K562 (cell line): ENCODE data around the gene FOXL3. TPM values are rescaled to one million over a fixed set of nuclear protein-coding genes. Genes with fewer than 3 reads are reported as not detected.

ENCODE experiments used
- ATAC-seq: fragments of 200-7000 bp; cut with Tn5 transposase; 3 replicates; pipeline ENCODE4 v1.9.1; 2020; ENCODE audit warnings: moderate library complexity
- BruUV-seq: library from RNA; stranded (reverse); fragments of 400-500 nt; replicated peaks from 2 replicates; lab custom pipeline; 2021; lab: Mats Ljungman, UMichigan
- CTCF ChIA-PET: fragments of 300-600 bp; formaldehyde crosslinking; extraction: SDS; loops from one replicate; lab custom pipeline; 2021; ENCODE audit warnings: low intra/inter-chr PET ratio; lab: Yijun Ruan, JAX
- POLR2A ChIA-PET: fragments of 300-600, 350-650 bp; sonication (Branson Sonifier 250); formaldehyde crosslinking; extraction: SDS; loops from one replicate; lab custom pipeline; 2021; ENCODE audit warnings: antibody characterized with exemption, inconsistent platforms; lab: Yijun Ruan, JAX
- DNase-seq, 4 experiments: peaks; one replicate each; pipeline versions ENCODE4 v3.0.0 to v3.0.0-alpha.2; 2011 to 2018; ENCODE audit warnings: low spot score in 3 of 4, mixed read lengths in 3 of 4; ENCODE audit errors: extremely low read depth in 1 of 4
- FAIRE-seq: peaks from 2 replicates; lab custom pipeline; 2011; peaks lifted over from hg19 to GRCh38; lab: Jason Lieb, UNC
- H2AFZ ChIP-seq: 2 replicates; pipeline ENCODE4 v1.6.0; 2011; ENCODE audit warnings: low read depth, low read length, control low read depth, inconsistent platforms
- H3K27ac ChIP-seq: fragments of 200-600 bp; 3 replicates; pipeline ENCODE4 v1.8.0; 2011; ENCODE audit warnings: low read depth, mild to moderate bottlenecking, control low read depth, inconsistent platforms, low read length, moderate library complexity, mixed read lengths; ENCODE audit errors: extremely low read depth
- H3K27me3 ChIP-seq, 2 experiments: fragments of 300-600 bp in 1 of 2; 2 replicates in 1 of 2; 3 replicates in 1 of 2; pipeline versions ENCODE4 v1.6.0 to v1.8.0; 2011; ENCODE audit warnings: inconsistent platforms in 2 of 2, low read length in 2 of 2, mild to moderate bottlenecking in 1 of 2, mixed read lengths in 1 of 2, moderate library complexity in 1 of 2; ENCODE audit not compliant: control insufficient read depth in 2 of 2, insufficient read depth in 2 of 2
- H3K36me3 ChIP-seq: fragments of 300-600 bp; 3 replicates; pipeline ENCODE4 v1.8.0; 2011; ENCODE audit warnings: mild to moderate bottlenecking, low read length, inconsistent platforms; ENCODE audit not compliant: control insufficient read depth, insufficient read depth
- H3K4me1 ChIP-seq, 2 experiments: fragments of 200-600 bp in 1 of 2; replicated peaks in 1 of 2; 2 replicates in 1 of 2; 3 replicates in 1 of 2; pipeline versions ENCODE4 v1.5.1 to v1.8.0; 2011; ENCODE audit warnings: inconsistent platforms in 2 of 2, low read length in 2 of 2, mild to moderate bottlenecking in 1 of 2, mixed read lengths in 1 of 2, moderate library complexity in 1 of 2; ENCODE audit not compliant: control insufficient read depth in 2 of 2, insufficient read depth in 2 of 2
- H3K4me2 ChIP-seq: 2 replicates; pipeline ENCODE4 v1.6.1; 2011; ENCODE audit warnings: low read length, control low read depth, inconsistent platforms, mixed read lengths; ENCODE audit not compliant: insufficient read depth
- H3K4me3 ChIP-seq: fragments of 200-600 bp; sonication (generic), shearing (Covaris generic); 2 replicates; pipeline ENCODE4 v1.5.1; 2016; ENCODE audit warnings: control low read depth, inconsistent platforms
- H3K79me2 ChIP-seq: fragments of 200-600 bp; 3 replicates; pipeline ENCODE4 v1.8.0; 2011; ENCODE audit warnings: low read length, inconsistent platforms; ENCODE audit not compliant: control insufficient read depth, insufficient read depth
- H3K9ac ChIP-seq, 2 experiments: 2 replicates each; pipeline versions ENCODE4 v1.6.0 to v1.6.1; 2011; ENCODE audit warnings: low read depth in 2 of 2, low read length in 2 of 2, control low read depth in 1 of 2, inconsistent platforms in 1 of 2, mild to moderate bottlenecking in 1 of 2, mixed read lengths in 1 of 2; ENCODE audit not compliant: insufficient read depth in 1 of 2
- H3K9me1 ChIP-seq: one replicate; pipeline ENCODE4 v1.6.0; 2011; ENCODE audit warnings: inconsistent platforms, mild to moderate bottlenecking, low read length, moderate library complexity; ENCODE audit not compliant: control insufficient read depth, insufficient read depth
- H3K9me3 ChIP-seq: replicated peaks from 2 replicates; pipeline ENCODE4 v1.5.1; 2011; ENCODE audit warnings: low read depth, low read length, inconsistent platforms; ENCODE audit not compliant: control insufficient read depth, insufficient read depth
- H4K20me1 ChIP-seq: replicated peaks from 2 replicates; pipeline ENCODE4 v1.6.1; 2011; ENCODE audit warnings: low read length, inconsistent platforms, mixed read lengths; ENCODE audit not compliant: control insufficient read depth, insufficient read depth
- CBFB ChIP-seq: sonication (generic); formaldehyde crosslinking; IDR thresholded peaks from 2 replicates; pipeline ENCODE4 v1.4.0; 2020; ENCODE audit warnings: mild to moderate bottlenecking, missing genetic modification reagents
- GTF2E2 ChIP-seq: fragments of 200-800 bp; sonication (Bioruptor generic); IDR thresholded peaks from 2 replicates; pipeline ENCODE4 v1.6.1; 2016; ENCODE audit warnings: missing genetic modification characterization, missing compliant biosample characterization
- NFYB ChIP-seq: IDR thresholded peaks from 2 replicates; pipeline ENCODE4 v1.6.1; 2011; ENCODE audit warnings: mild to moderate bottlenecking, moderate library complexity; ENCODE audit not compliant: insufficient read length; ENCODE audit errors: extremely low read depth
- POLR2B ChIP-seq: fragments of 450-650 bp; IDR thresholded peaks from 2 replicates; pipeline ENCODE4 v1.6.1; 2018; ENCODE audit warnings: low read depth; ENCODE audit not compliant: partially characterized antibody
- PTBP1 ChIP-seq: fragments of 200-400 bp; formaldehyde crosslinking; IDR thresholded peaks from 2 replicates; pipeline ENCODE4 v1.6.1; 2017; ENCODE audit warnings: low read depth, low read length
- RNF2 ChIP-seq: sonication (generic); IDR thresholded peaks from 2 replicates; pipeline ENCODE4 v1.6.1; 2016
- ZNF695 ChIP-seq: fragments of 450-650 bp; formaldehyde crosslinking; IDR thresholded peaks from 2 replicates; pipeline ENCODE4 v1.4.0; 2020; ENCODE audit warnings: mild to moderate bottlenecking, moderate library complexity
- WGBS: fragments of 100-300 bp; shearing (Covaris generic); methylation state at CpG from one replicate; pipeline ENCODE4 v1.1.6; 2016; ENCODE audit warnings: low coverage, mixed read lengths; ENCODE audit not compliant: insufficient coverage; ENCODE audit errors: missing lambda C conversion rate; 5-methylcytosine and 5-hydroxymethylcytosine counted together
- in situ Hi-C: fragments of 300-500 bp; cut with MboI; formaldehyde crosslinking; loops from 4 replicates; pipeline ENCODE4 v1.15.0; 2018; ENCODE audit warnings: inconsistent platforms, mixed read lengths
- intact Hi-C: fragments of 100-400 bp; cut with micrococcal nuclease; formaldehyde crosslinking; loops from 2 replicates; pipeline ENCODE4 v1.14.2; 2022
- polyA plus RNA-seq, 8 experiments: library from polyadenylated mRNA; depleted of rRNA in 4 of 8; stranded (reverse) in 5 of 8; unstranded in 3 of 8; fragments of >200 nt; fragmentation: Nextera tagmentation in 2 of 8; fragmentation: Illumina TruSeq in 1 of 8; extraction: Ambion mirVana in 2 of 8; extraction: Trizol in 1 of 8; gene quantifications; 2 replicates each; pipeline versions ENCODE4 v1.2.1 to v1.2.3, GENCODE V29; 2011 to 2014; ENCODE audit warnings: inconsistent platforms in 1 of 8, missing spikeins in 1 of 8
- total RNA-seq, 7 experiments: library from RNA; depleted of rRNA in 6 of 7; stranded (reverse); fragments of >200 nt in 6 of 7; fragmentation: Illumina TruSeq in 2 of 7; extraction: Trizol in 2 of 7; gene quantifications; 2 replicates each; pipeline versions ENCODE4 v1.2.1 to v1.2.3, GENCODE V29; 2011 to 2021; ENCODE audit warnings: low replicate concordance in 1 of 7
- TF ChIP-seq, protein P1 (sequence below), 2 experiments: fragments of 200-800 bp in 1 of 2; sonication (Bioruptor generic) in 1 of 2; sonication (generic) in 1 of 2; formaldehyde crosslinking in 1 of 2; IDR thresholded peaks in 1 of 2; conservative IDR thresholded peaks in 1 of 2; 2 replicates each; pipeline versions ENCODE4 v1.5.0 to v1.6.1; 2016 to 2020; ENCODE audit warnings: missing compliant biosample characterization in 1 of 2, missing genetic modification characterization in 1 of 2, missing genetic modification reagents in 1 of 2
- TF ChIP-seq, protein P2 (sequence below): fragments of 450-650 bp; IDR thresholded peaks from 2 replicates; pipeline ENCODE4 v1.6.1; 2016; ENCODE audit warnings: low read depth
- TF ChIP-seq, protein P3 (sequence below): IDR thresholded peaks from 3 replicates; pipeline ENCODE4 v1.6.1; 2011; ENCODE audit warnings: borderline replicate concordance, mild to moderate bottlenecking; ENCODE audit not compliant: insufficient read length, insufficient read depth

Gene FOXL3
- total and polyA plus RNA-seq, 9 of the 15 experiments (the other 6 are each of a cell fraction or from before 2014, with no cell fraction given), result not detected

DNA sequence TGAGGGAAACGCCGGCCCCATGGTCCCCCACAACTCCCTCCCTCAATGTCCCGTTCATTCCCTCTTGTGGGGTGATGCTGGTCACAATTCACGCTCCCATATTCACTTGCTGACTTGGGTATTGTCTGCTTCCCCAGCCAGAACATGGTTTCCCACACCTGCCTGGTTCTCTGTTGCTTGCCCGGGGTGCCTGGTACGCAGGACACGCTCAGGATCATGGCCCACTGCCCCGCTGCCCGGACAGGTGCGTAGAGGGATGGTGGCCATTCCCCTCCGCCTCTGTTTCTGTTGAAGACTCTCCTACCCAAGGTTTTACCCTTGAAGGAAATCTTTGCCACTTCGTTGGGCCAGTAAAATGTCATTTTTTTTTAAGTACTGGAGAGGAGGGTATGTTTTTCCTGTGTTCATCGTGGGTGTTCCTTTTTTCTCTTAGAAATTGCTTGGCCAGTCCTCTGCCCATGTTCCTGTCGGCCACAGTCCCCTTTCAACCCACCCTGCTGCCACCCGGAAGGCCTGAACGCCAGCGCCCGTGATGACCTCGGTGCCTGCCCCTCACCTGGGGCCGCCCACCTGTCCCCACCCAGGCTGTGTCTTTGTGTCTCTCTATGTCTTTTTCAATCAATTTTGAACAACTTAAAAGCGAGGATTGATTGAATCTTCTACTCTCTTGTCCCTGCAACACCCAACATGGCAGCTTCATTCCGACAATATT, 38.2 kb downstream of the FOXL3 start:
- no peak overlapping the region; a peak in 1 of 4 replicates for H3K9ac ChIP-seq
- H3K9me3 ChIP-seq, result peaks cover 3% of the 10 kb centered on the region; the same call in 1 of the 2 replicates
- no peaks in the 10 kb centered on the region for H3K36me3 ChIP-seq
- POLR2A ChIA-PET, result no interaction called here
- CTCF ChIA-PET, result interaction anchor here (0.6 kb wide), 1 partner anchor 549 kb away, joined by 3 read pairs; no protein-coding TSS in a partner anchor
- WGBS, result 2% methylated on average over 22 of the region's 22 CpGs
- H3K4me1 ChIP-seq, result peaks cover 0 to 13% of the 10 kb centered on the region in 2 experiments; a peak in 2 of 5 replicates
- no peak for DNase-seq
- no peak for FAIRE-seq
- intact Hi-C loops (loop anchor here (10.0 kb wide), 1 partner anchor 847 kb away; no protein-coding TSS in a partner anchor), in situ Hi-C loops (no loop called here)
- no peaks in the 10 kb centered on the region for H3K79me2 ChIP-seq
- H3K4me3 ChIP-seq, result no peak overlapping the region
- no TSS peak for BruUV-seq
- H4K20me1 ChIP-seq, result no peaks in the 10 kb centered on the region
- no peak overlapping the region for H3K4me2 ChIP-seq
- no peak for ATAC-seq
- H3K27me3 ChIP-seq, result peaks cover 57 to 77% of the 10 kb centered on the region in 2 experiments
- no peaks in the 10 kb centered on the region for H3K9me1 ChIP-seq
- H3K27ac ChIP-seq, result no peak overlapping the region
- H2AFZ ChIP-seq, result no peak overlapping the region
- TF ChIP-seq, protein P1, sequence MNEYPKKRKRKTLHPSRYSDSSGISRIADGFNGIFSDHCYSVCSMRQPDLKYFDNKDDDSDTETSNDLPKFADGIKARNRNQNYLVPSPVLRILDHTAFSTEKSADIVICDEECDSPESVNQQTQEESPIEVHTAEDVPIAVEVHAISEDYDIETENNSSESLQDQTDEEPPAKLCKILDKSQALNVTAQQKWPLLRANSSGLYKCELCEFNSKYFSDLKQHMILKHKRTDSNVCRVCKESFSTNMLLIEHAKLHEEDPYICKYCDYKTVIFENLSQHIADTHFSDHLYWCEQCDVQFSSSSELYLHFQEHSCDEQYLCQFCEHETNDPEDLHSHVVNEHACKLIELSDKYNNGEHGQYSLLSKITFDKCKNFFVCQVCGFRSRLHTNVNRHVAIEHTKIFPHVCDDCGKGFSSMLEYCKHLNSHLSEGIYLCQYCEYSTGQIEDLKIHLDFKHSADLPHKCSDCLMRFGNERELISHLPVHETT (CRISPR knock-in tag; conservative IDR thresholded peaks at IDR 0.05 in 1 of 2, IDR thresholded peaks at IDR 0.05 in 1 of 2), result no peak
- TF ChIP-seq, protein P2, sequence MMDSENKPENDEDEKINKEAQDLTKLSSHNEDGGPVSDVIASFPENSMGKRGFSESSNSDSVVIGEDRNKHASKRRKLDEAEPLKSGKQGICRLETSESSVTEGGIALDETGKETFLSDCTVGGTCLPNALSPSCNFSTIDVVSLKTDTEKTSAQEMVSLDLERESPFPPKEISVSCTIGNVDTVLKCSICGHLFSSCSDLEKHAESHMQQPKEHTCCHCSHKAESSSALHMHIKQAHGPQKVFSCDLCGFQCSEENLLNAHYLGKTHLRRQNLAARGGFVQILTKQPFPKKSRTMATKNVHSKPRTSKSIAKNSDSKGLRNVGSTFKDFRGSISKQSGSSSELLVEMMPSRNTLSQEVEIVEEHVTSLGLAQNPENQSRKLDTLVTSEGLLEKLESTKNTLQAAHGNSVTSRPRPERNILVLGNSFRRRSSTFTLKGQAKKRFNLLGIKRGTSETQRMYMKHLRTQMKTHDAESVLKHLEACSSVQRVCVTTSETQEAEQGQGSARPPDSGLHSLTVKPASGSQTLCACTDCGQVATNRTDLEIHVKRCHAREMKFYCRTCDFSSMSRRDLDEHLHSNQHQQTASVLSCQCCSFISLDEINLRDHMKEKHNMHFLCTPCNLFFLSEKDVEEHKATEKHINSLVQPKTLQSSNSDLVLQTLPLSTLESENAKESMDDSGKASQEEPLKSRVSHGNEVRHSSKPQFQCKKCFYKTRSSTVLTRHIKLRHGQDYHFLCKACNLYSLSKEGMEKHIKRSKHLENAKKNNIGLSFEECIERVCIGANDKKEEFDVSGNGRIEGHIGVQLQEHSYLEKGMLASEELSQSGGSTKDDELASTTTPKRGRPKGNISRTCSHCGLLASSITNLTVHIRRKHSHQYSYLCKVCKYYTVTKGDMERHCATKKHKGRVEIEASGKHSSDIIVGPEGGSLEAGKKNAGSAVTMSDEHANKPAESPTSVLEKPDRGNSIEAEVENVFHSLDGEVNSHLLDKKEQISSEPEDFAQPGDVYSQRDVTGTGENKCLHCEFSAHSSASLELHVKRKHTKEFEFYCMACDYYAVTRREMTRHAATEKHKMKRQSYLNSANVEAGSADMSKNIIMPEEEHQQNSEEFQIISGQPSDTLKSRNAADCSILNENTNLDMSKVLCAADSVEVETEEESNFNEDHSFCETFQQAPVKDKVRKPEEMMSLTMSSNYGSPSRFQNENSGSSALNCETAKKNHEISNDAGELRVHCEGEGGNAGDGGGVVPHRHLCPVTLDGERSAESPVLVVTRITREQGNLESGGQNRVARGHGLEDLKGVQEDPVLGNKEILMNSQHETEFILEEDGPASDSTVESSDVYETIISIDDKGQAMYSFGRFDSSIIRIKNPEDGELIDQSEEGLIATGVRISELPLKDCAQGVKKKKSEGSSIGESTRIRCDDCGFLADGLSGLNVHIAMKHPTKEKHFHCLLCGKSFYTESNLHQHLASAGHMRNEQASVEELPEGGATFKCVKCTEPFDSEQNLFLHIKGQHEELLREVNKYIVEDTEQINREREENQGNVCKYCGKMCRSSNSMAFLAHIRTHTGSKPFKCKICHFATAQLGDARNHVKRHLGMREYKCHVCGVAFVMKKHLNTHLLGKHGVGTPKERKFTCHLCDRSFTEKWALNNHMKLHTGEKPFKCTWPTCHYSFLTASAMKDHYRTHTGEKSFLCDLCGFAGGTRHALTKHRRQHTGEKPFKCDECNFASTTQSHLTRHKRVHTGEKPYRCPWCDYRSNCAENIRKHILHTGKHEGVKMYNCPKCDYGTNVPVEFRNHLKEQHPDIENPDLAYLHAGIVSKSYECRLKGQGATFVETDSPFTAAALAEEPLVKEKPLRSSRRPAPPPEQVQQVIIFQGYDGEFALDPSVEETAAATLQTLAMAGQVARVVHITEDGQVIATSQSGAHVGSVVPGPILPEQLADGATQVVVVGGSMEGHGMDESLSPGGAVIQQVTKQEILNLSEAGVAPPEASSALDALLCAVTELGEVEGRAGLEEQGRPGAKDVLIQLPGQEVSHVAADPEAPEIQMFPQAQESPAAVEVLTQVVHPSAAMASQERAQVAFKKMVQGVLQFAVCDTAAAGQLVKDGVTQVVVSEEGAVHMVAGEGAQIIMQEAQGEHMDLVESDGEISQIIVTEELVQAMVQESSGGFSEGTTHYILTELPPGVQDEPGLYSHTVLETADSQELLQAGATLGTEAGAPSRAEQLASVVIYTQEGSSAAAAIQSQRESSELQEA, result no peak
- no peak for TF ChIP-seq POLR2B
- no peak for TF ChIP-seq ZNF695
- TF ChIP-seq PTBP1, result no peak
- no peak for TF ChIP-seq RNF2
- no peak for TF ChIP-seq GTF2E2
- TF ChIP-seq, protein P3, sequence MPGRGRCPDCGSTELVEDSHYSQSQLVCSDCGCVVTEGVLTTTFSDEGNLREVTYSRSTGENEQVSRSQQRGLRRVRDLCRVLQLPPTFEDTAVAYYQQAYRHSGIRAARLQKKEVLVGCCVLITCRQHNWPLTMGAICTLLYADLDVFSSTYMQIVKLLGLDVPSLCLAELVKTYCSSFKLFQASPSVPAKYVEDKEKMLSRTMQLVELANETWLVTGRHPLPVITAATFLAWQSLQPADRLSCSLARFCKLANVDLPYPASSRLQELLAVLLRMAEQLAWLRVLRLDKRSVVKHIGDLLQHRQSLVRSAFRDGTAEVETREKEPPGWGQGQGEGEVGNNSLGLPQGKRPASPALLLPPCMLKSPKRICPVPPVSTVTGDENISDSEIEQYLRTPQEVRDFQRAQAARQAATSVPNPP, result no peak
- TF ChIP-seq NFYB, result no peak
- TF ChIP-seq CBFB, result no peak
